HepG2 (cell line): ENCODE measurements around the gene MAN2A1. TPM values are rescaled to one million over a fixed set of nuclear protein-coding genes. Genes with fewer than 3 reads are reported as not detected.

Experiments
- ELF1 ChIP-seq: sonication (generic); formaldehyde crosslinking; IDR thresholded peaks from 2 replicates; pipeline ENCODE4 v1.4.0; 2020; ENCODE audit warnings: missing genetic modification reagents
- HNF1A ChIP-seq, 2 experiments: sonication (generic) in 1 of 2; formaldehyde crosslinking in 1 of 2; IDR thresholded peaks; 2 replicates each; pipeline versions ENCODE4 v1.4.0 to v1.6.1; 2016 to 2020; ENCODE audit warnings: borderline replicate concordance in 1 of 2, low read depth in 1 of 2, mild to moderate bottlenecking in 1 of 2, missing genetic modification reagents in 1 of 2
- HNF4G ChIP-seq, 2 experiments: sonication (generic) in 1 of 2; formaldehyde crosslinking in 1 of 2; IDR thresholded peaks; 2 replicates each; pipeline versions ENCODE4 v1.4.0 to v1.6.1; 2011 to 2020; ENCODE audit warnings: borderline replicate concordance in 2 of 2, low read depth in 2 of 2, mild to moderate bottlenecking in 2 of 2, low read length in 1 of 2, missing genetic modification reagents in 1 of 2, moderate library complexity in 1 of 2
- HNRNPK ChIP-seq: fragments of 200-400 bp; formaldehyde crosslinking; IDR thresholded peaks from 2 replicates; pipeline ENCODE4 v1.6.1; 2018; ENCODE audit warnings: low read length, low read depth, moderate library complexity, mild to moderate bottlenecking; ENCODE audit not compliant: poor library complexity, severe bottlenecking
- KIAA2018 ChIP-seq: sonication (generic); formaldehyde crosslinking; IDR thresholded peaks from 2 replicates; pipeline ENCODE4 v1.5.0; 2020; ENCODE audit warnings: mild to moderate bottlenecking, missing genetic modification reagents, borderline replicate concordance
- MAZ ChIP-seq, 2 experiments: sonication (generic) in 1 of 2; formaldehyde crosslinking in 1 of 2; IDR thresholded peaks; 2 replicates each; pipeline versions ENCODE4 v1.5.0 to v1.6.1; 2012 to 2020; ENCODE audit warnings: low read depth in 2 of 2, mild to moderate bottlenecking in 2 of 2, borderline replicate concordance in 1 of 2, improper control_type of control experiment in 1 of 2, low read length in 1 of 2, missing genetic modification reagents in 1 of 2, moderate library complexity in 1 of 2
- PCBP2 ChIP-seq: fragments of 200-400 bp; formaldehyde crosslinking; optimal IDR thresholded peaks from 2 replicates; pipeline ENCODE3; 2018; ENCODE audit warnings: low read length, low read depth; ENCODE audit not compliant: poor library complexity, severe bottlenecking
- SP1 ChIP-seq, 2 experiments: fragments of 450-650 bp in 1 of 2; sonication (generic) in 1 of 2; formaldehyde crosslinking in 1 of 2; IDR thresholded peaks; 2 replicates each; pipeline versions ENCODE4 v1.4.0 to v1.6.1; 2016 to 2020; ENCODE audit warnings: missing genetic modification reagents in 1 of 2
- SPEN ChIP-seq: sonication (generic); formaldehyde crosslinking; IDR thresholded peaks from 2 replicates; pipeline ENCODE4 v1.5.1; 2020; ENCODE audit warnings: low read depth, mild to moderate bottlenecking, missing genetic modification reagents
- ZFP36L2 ChIP-seq: sonication (generic); formaldehyde crosslinking; IDR thresholded peaks from 2 replicates; pipeline ENCODE4 v1.4.0; 2020; ENCODE audit warnings: missing genetic modification reagents
- ZNF33A ChIP-seq: sonication (generic); formaldehyde crosslinking; IDR thresholded peaks from 2 replicates; pipeline ENCODE4 v1.5.1; 2020; ENCODE audit warnings: missing genetic modification reagents, mild to moderate bottlenecking, moderate library complexity, borderline replicate concordance
- ZNF44 ChIP-seq: sonication (generic); formaldehyde crosslinking; IDR thresholded peaks from 2 replicates; pipeline ENCODE4 v1.5.1; 2020; ENCODE audit warnings: mild to moderate bottlenecking, missing genetic modification reagents
- ZNF83 ChIP-seq: sonication (generic); formaldehyde crosslinking; IDR thresholded peaks from 2 replicates; pipeline ENCODE4 v1.4.0; 2020; ENCODE audit warnings: missing genetic modification reagents, mild to moderate bottlenecking, borderline replicate concordance
- polyA plus RNA-seq, 8 experiments: library from polyadenylated mRNA; depleted of rRNA in 3 of 8; stranded (reverse) in 7 of 8; unstranded in 1 of 8; fragments of >200 nt; fragmentation: Illumina TruSeq in 4 of 8; extraction: Trizol in 4 of 8; gene quantifications; 2 replicates each; pipeline versions ENCODE4 v1.2.1 to v1.2.3, GENCODE V29; 2011 to 2016; ENCODE audit warnings: low read depth in 4 of 8, missing spikeins in 1 of 8, mixed read lengths in 1 of 8; ENCODE audit not compliant: insufficient read depth in 1 of 8
- total RNA-seq, 5 experiments: library from RNA; depleted of rRNA; stranded (reverse); fragments of >200 nt; fragmentation: Illumina TruSeq; extraction: Trizol; gene quantifications; 2 replicates each; pipeline ENCODE4 v1.2.3, GENCODE V29; 2016; ENCODE audit warnings: low read depth in 1 of 5

The MAN2A1 gene
- total and polyA plus RNA-seq, 2 of the 13 experiments (the other 11 are each of a cell fraction or from before 2014, with no cell fraction given) = 56.2 to 80.5 TPM

GRCh38 chr5:109688970-109689739 is 572 bp upstream of the MAN2A1 start (continued):
- TF ChIP-seq KIAA2018 (CRISPR knock-in tag) (no peak), ELF1 (CRISPR knock-in tag) (peak; percentile 11; the same call in 1 of the 2 replicates), ZNF44 (no peak), ZFP36L2 (no peak), ZNF83 (CRISPR knock-in tag) (no peak; the same call in 1 of the 2 replicates), PCBP2 (no peak), SP1 (IDR thresholded peaks at IDR 0.05) (no peak), SP1 (CRISPR knock-in tag; IDR thresholded peaks at IDR 0.05) (peak; percentile 54), HNF1A (IDR thresholded peaks at IDR 0.05; ENCODE audit: low read depth) (no peak), HNF1A (CRISPR knock-in tag; IDR thresholded peaks at IDR 0.05; ENCODE audit: borderline replicate concordance) (peak; percentile 53; the same call in 1 of the 2 replicates), MAZ (IDR thresholded peaks at IDR 0.05; ENCODE audit: borderline replicate concordance, low read depth, low read length) (no peak), MAZ (CRISPR knock-in tag; IDR thresholded peaks at IDR 0.05; ENCODE audit: low read depth) (peak; percentile 85), HNRNPK (peak; percentile 23), HNF4G (IDR thresholded peaks at IDR 0.05; ENCODE audit: borderline replicate concordance, low read depth, low read length) (no peak), HNF4G (CRISPR knock-in tag; IDR thresholded peaks at IDR 0.05; ENCODE audit: borderline replicate concordance, low read depth) (no peak), SPEN (CRISPR knock-in tag) (peak; percentile 16), ZNF33A (CRISPR knock-in tag) (peak; percentile 94; the same call in 1 of the 2 replicates)
